T-helper 17 cell (primary cell): Measurements from ENCODE around the gene EED. TPM values are rescaled to one million over a fixed set of nuclear protein-coding genes. Genes with fewer than 3 reads are reported as not detected.
A peak's percentile ranks its signal among the peaks of the same experiment; 100 is the strongest.
"Not testable (repeated sequence)": the region's sequence is repeated elsewhere in the genome, so short reads cannot be mapped to it uniquely, and the experiment has no call there.

ENCODE experiments used
- ATAC-seq: fragments of 150-1000 bp; cut with Tn5 transposase; 2 replicates; pipeline ENCODE4 v1.10.0; 2021; ENCODE audit warnings: mild to moderate bottlenecking, moderate library complexity
- DNase-seq, 3 donors: peaks; one replicate each; pipeline versions ENCODE4 v3.0.0 to v3.0.0-alpha.2; 2020 to 2021
- H3K9me3 ChIP-seq: one replicate; pipeline ENCODE4 v1.7.0; 2013; ENCODE audit warnings: low read length, mild to moderate bottlenecking; ENCODE audit not compliant: control insufficient read depth, poor library complexity, severe bottlenecking
- H3K27ac Mint-ChIP-seq: one replicate; pipeline ENCODE4 v1.8.0; 2022; ENCODE audit warnings: mild to moderate bottlenecking, moderate library complexity, mixed read lengths
- H3K27me3 Mint-ChIP-seq: one replicate; pipeline ENCODE4 v1.8.0; 2022; ENCODE audit warnings: mixed read lengths
- H3K36me3 Mint-ChIP-seq: one replicate; pipeline ENCODE4 v1.8.0; 2022; ENCODE audit warnings: low read depth, mixed read lengths
- H3K4me1 Mint-ChIP-seq: one replicate; pipeline ENCODE4 v1.8.0; 2022; ENCODE audit warnings: mild to moderate bottlenecking, mixed read lengths
- H3K4me3 Mint-ChIP-seq: one replicate; pipeline ENCODE4 v1.8.0; 2022; ENCODE audit warnings: mild to moderate bottlenecking, moderate library complexity, mixed read lengths
- total RNA-seq, 4 donors: library from RNA in 2 of 4; stranded (reverse) in 2 of 4; gene quantifications; one replicate each; pipeline ENCODE4 v1.2.3 and lab custom pipeline; 2022 to 2026

EED gene
- total RNA-seq, 2 donors from 2014 or later: 48.7 to 50.7 TPM

GRCh38 chr11:86292912-86293616, 48.5 kb downstream of the EED start:
- Mint-ChIP-seq H3K4me3 (no peak overlapping the region), H3K4me1 (peaks cover 17% of the 10 kb centered on the region), H3K27me3 (no peaks in the 10 kb centered on the region), H3K36me3 (no peaks in the 10 kb centered on the region), H3K27ac (peak overlapping the region; percentile 14)
- ATAC-seq (peak; percentile 71), DNase-seq (no peak)
- H3K9me3 ChIP-seq: no peaks in the 10 kb centered on the region

GRCh38 chr11:86294026-86294425, 49.5 kb downstream of the EED start:
- Mint-ChIP-seq H3K27me3 (no peaks in the 10 kb centered on the region), H3K4me1 (peaks cover 10% of the 10 kb centered on the region), H3K4me3 (no peak overlapping the region), H3K36me3 (no peaks in the 10 kb centered on the region), H3K27ac (peak overlapping the region; percentile 14)
- DNase-seq: no peak
- H3K9me3 ChIP-seq: no peaks in the 10 kb centered on the region
- ATAC-seq: no peak

DNA sequence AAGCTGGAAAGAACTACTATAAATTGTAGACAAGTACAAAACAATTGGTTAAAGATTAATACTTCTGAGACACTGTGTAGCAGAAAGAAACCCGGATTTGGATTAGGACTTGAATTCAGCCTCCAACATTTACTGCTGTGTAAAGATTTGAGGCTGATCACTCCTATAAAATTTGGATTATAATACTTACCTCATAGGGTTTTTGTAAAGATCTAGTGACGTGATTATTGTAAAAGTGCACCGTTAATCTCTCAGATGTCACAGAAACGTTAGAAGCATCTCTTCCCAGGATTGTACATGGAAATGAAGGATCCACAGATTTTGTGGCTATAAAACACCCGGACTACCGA, 57.2 kb downstream of the EED start:
- H3K27ac Mint-ChIP-seq: peak overlapping the region; percentile 100
- peaks cover 12% of the 10 kb centered on the region for H3K27me3 Mint-ChIP-seq

GRCh38 chr11:86302092-86302793, 57.7 kb downstream of the EED start, which contains the start of gene HIKESHI:
HIKESHI (plus strand) TSS chr11:86302240; CDS start chr11:86302449, 209 bp downstream.
- Mint-ChIP-seq H3K36me3 (peaks cover 4% of the 10 kb centered on the region), H3K27me3 (peaks cover 12% of the 10 kb centered on the region), H3K4me1 (peaks cover 18% of the 10 kb centered on the region), H3K4me3 (peak within 1 kb of the TSS; percentile 100), H3K27ac (peak within 1 kb of the TSS; percentile 100)
- peak; percentile 99 for ATAC-seq
- no peaks in the 10 kb centered on the region for H3K9me3 ChIP-seq
- DNase-seq: peak; percentile 77 to 83 (median 82)

More for the DNA sequence above, 57.2 kb downstream of the EED start:
- H3K4me1 Mint-ChIP-seq: peaks cover 18% of the 10 kb centered on the region
- H3K36me3 Mint-ChIP-seq: peaks cover 4% of the 10 kb centered on the region
- ATAC-seq (no peak), DNase-seq (no peak)
- H3K4me3 Mint-ChIP-seq: peak overlapping the region; percentile 100
- H3K9me3 ChIP-seq: no peaks in the 10 kb centered on the region

DNA sequence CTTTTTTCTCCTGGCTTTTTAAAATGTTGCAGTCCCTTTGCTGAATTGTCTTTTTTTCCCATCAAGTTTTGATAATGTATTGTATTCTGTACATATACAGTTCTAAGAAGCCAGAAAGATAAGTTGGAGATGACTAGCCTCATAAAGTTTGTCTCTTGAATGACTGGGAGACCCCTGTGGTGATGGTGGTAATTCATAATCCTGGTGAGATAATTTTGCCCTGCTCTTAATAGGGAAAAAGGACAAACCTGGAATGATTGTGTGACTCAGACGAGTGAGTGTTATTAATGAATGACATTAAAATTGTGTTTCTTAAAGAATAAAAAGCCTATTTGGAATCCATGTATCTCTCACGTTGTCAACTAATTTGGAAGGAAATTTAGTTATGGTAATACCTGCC, 58.7 kb downstream of the EED start:
- peak overlapping the region; percentile 100 for H3K4me3 Mint-ChIP-seq
- H3K36me3 Mint-ChIP-seq: peaks cover 4% of the 10 kb centered on the region
- no peak for ATAC-seq

DNA sequence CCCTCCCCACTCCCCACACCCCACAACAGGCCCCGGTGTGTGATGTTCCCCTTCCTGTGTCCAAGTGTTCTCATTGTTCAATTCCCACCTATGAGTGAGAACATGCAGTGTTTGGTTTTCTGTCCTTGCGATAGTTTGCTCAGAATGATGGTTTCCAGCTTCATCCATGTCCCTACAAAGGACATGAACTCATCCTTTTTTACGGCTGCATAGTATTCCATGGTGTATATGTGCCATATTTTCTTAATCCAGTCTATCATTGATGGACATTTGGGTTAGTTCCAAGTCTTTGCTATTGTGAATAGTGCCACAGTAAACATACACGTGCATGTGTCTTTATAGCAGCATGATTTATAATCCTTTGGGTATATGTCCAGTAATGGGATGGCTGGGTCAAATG, 64.2 kb downstream of the EED start:
- Mint-ChIP-seq H3K4me1 (peaks cover 27% of the 10 kb centered on the region), H3K36me3 (peaks cover 11% of the 10 kb centered on the region)
- H3K4me3 Mint-ChIP-seq, DNase-seq, ATAC-seq, H3K9me3 ChIP-seq, H3K27me3 Mint-ChIP-seq, H3K27ac Mint-ChIP-seq: not testable (repeated sequence)

More for the DNA sequence above, 58.7 kb downstream of the EED start:
- no peak for DNase-seq
- H3K4me1 Mint-ChIP-seq: peaks cover 18% of the 10 kb centered on the region
- H3K9me3 ChIP-seq: no peaks in the 10 kb centered on the region
- peaks cover 12% of the 10 kb centered on the region for H3K27me3 Mint-ChIP-seq
- peak overlapping the region; percentile 100 for H3K27ac Mint-ChIP-seq

DNA sequence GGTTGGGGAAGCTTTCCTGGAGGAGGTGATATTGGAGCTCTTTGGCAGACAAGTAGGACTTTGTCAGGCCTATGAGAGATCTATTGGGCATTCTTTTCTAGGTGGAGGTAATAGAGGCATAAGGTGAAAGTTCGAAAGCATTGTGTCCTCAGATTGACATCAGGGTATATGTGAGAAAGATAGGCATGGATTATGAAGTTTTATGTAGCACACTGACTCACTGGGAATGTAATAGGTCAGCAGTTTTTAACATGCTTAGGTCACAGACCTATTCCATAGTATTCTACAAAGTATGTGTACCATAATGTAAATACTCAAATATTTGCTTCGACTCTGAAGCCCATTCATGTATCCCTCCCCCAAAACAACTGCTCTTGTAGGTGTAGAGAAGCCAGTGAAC, 69.2 kb downstream of the EED start:
- Mint-ChIP-seq H3K4me3 (no peak overlapping the region), H3K27ac (no peak overlapping the region), H3K4me1 (peaks cover 28% of the 10 kb centered on the region), H3K36me3 (peaks cover 12% of the 10 kb centered on the region), H3K27me3 (no peaks in the 10 kb centered on the region)
- ATAC-seq (no peak), DNase-seq (no peak)
- H3K9me3 ChIP-seq: no peaks in the 10 kb centered on the region

DNA sequence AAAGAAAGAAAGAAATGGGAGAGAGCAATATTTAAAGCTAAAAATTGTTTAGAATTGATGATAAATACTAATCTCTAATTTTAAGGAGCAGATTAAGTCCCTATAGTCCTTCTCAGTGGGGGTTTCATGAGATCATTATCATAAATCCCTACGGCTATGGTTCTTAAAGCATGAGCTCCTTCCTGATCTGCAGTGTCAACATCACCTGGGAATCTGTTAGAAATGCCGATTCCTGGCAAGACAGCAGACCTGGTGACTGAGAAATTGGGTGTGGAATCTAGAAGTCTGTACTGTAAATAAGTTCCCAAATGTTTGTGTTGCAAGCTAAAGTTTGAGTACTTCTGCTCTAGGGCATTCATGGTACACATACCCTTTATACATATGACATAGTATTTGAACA, 70.1 kb downstream of the EED start:
- Mint-ChIP-seq H3K4me1 (peaks cover 25% of the 10 kb centered on the region), H3K4me3 (no peak overlapping the region), H3K36me3 (peaks cover 12% of the 10 kb centered on the region), H3K27me3 (no peaks in the 10 kb centered on the region), H3K27ac (no peak overlapping the region)
- ATAC-seq (no peak), DNase-seq (no peak)
- no peaks in the 10 kb centered on the region for H3K9me3 ChIP-seq

Other genes with a start within 250 kb of the EED start
- gene PICALM, start 175.7 kb upstream of the EED start, total RNA-seq: 100 to 1,000 TPM; 122 to 124 TPM
- gene HIKESHI, start 57.5 kb downstream of the EED start, total RNA-seq: 10 to 100 TPM; 17.7 to 23.9 TPM
- 1 to 10 TPM in 1 of 2 donors, under 1 TPM in 1; 0.63 to 1.6 TPM for gene CCDC81, start 130.1 kb downstream of the EED start, total RNA-seq